HCT116 (cell line): ENCODE measurements around the gene SNED1. TPM values are rescaled to one million over a fixed set of nuclear protein-coding genes. Genes with fewer than 3 reads are reported as not detected.

Experiments used
- ATAC-seq: fragments of 200-7000 bp; cut with Tn5 transposase; 2 replicates; pipeline ENCODE4 v1.9.1; 2020; ENCODE audit warnings: mild to moderate bottlenecking, moderate library complexity
- BruUV-seq: library from RNA; stranded (reverse); fragments of 400-500 nt; replicated peaks from 2 replicates; lab custom pipeline; 2021; lab: Mats Ljungman, UMichigan
- CTCF ChIA-PET: fragments of 300-600 bp; sonication (Branson Sonifier 250); formaldehyde crosslinking; loops from one replicate; lab custom pipeline; 2021; ENCODE audit warnings: antibody characterized with exemption; lab: Charles Lee
- POLR2A ChIA-PET: fragments of 300-600, 350-600 bp; sonication (Branson Sonifier 250); formaldehyde crosslinking; loops from one replicate; lab custom pipeline; 2021; ENCODE audit warnings: antibody characterized with exemption; lab: Charles Lee
- RAD21 ChIA-PET, 2 experiments: fragments of 300-600 bp; sonication (Branson Sonifier 250); formaldehyde crosslinking; loops; one replicate each; lab custom pipeline; 2023; ENCODE audit warnings: low total read pairs in 2 of 2; ENCODE audit not compliant: uncharacterized antibody in 2 of 2, unreplicated experiment in 2 of 2, low non-redundant PET in 1 of 2; lab: Charles Lee
- DNase-seq: peaks from one replicate; pipeline ENCODE4 v3.0.0-alpha.2; 2010; ENCODE audit warnings: low read depth, low spot score
- H2AFZ ChIP-seq: fragments of 200-600 bp; shearing (Covaris generic), sonication (generic); 2 replicates; pipeline ENCODE4 v1.6.1; 2017; ENCODE audit warnings: low read depth, mixed run types, mixed read lengths, antibody characterized with exemption, low read length; ENCODE audit not compliant: poor library complexity, severe bottlenecking
- H3K27ac ChIP-seq: 2 replicates; pipeline ENCODE4 v1.5.1; 2012; ENCODE audit warnings: low read depth, low read length
- H3K27me3 ChIP-seq: fragments of 200-600 bp; sonication (generic); 2 replicates; pipeline ENCODE4 v1.6.1; 2016; ENCODE audit warnings: mixed run types, low read length, mixed read lengths; ENCODE audit not compliant: insufficient read depth
- H3K36me3 ChIP-seq, 2 experiments: fragments of 200-500 bp in 1 of 2; fragments of 200-600 bp in 1 of 2; sonication (Bioruptor generic) in 1 of 2; sonication (generic) in 1 of 2; 2 replicates each; pipeline versions ENCODE4 v1.5.1 to v1.6.1; 2014 to 2016; ENCODE audit warnings: low read length in 2 of 2, inconsistent platforms in 1 of 2, mixed read lengths in 1 of 2, mixed run types in 1 of 2; ENCODE audit not compliant: insufficient read depth in 2 of 2, control insufficient read depth in 1 of 2
- H3K4me1 ChIP-seq, 2 experiments: fragments of 200-600 bp in 1 of 2; sonication (generic) in 1 of 2; 2 replicates each; pipeline versions ENCODE4 v1.5.1 to v1.6.1; 2012 to 2017; ENCODE audit warnings: low read length in 2 of 2, inconsistent platforms in 1 of 2, mild to moderate bottlenecking in 1 of 2, mixed read lengths in 1 of 2, mixed run types in 1 of 2, moderate library complexity in 1 of 2; ENCODE audit not compliant: insufficient read depth in 2 of 2, control insufficient read depth in 1 of 2
- H3K4me2 ChIP-seq: fragments of 200-600 bp; sonication (generic); 2 replicates; pipeline ENCODE4 v1.6.1; 2017; ENCODE audit warnings: mixed run types, low read length, mixed read lengths
- H3K4me3 ChIP-seq, 2 experiments: fragments of 200-600 bp in 1 of 2; sonication (generic) in 1 of 2; replicated peaks in 1 of 2; 2 replicates each; pipeline ENCODE4 v1.5.1; 2011 to 2016; ENCODE audit warnings: low read length in 2 of 2, control low read depth in 1 of 2, low read depth in 1 of 2, mild to moderate bottlenecking in 1 of 2, mixed read lengths in 1 of 2, mixed run types in 1 of 2
- H3K79me2 ChIP-seq: fragments of 200-600 bp; sonication (generic); 2 replicates; pipeline ENCODE4 v1.6.1; 2017; ENCODE audit warnings: mild to moderate bottlenecking, mixed run types, low read length, moderate library complexity, mixed read lengths; ENCODE audit not compliant: insufficient read depth
- H3K9ac ChIP-seq: fragments of 200-600 bp; sonication (generic); 2 replicates; pipeline ENCODE4 v1.6.1; 2016; ENCODE audit warnings: low read length, mixed read lengths
- H3K9me2 ChIP-seq: fragments of 200-600 bp; sonication (generic), shearing (Covaris generic); 2 replicates; pipeline ENCODE4 v1.6.1; 2017; ENCODE audit warnings: mixed run types, mild to moderate bottlenecking, moderate library complexity; ENCODE audit not compliant: insufficient read depth
- H3K9me3 ChIP-seq, 2 experiments: fragments of 200-500 bp in 1 of 2; fragments of 200-600 bp in 1 of 2; sonication (Bioruptor generic) in 1 of 2; sonication (generic) in 1 of 2; 2 replicates each; pipeline ENCODE4 v1.6.1; 2014 to 2017; ENCODE audit warnings: low read length in 2 of 2, mixed read lengths in 2 of 2, inconsistent platforms in 1 of 2, low read depth in 1 of 2, mild to moderate bottlenecking in 1 of 2, mixed run types in 1 of 2, moderate library complexity in 1 of 2; ENCODE audit not compliant: control insufficient read depth in 1 of 2, insufficient read depth in 1 of 2
- H4K20me1 ChIP-seq: fragments of 200-600 bp; sonication (generic), shearing (Covaris generic); 2 replicates; pipeline ENCODE4 v1.6.1; 2017; ENCODE audit warnings: mixed run types, mild to moderate bottlenecking, moderate library complexity; ENCODE audit not compliant: insufficient read depth
- ATF3 ChIP-seq: IDR thresholded peaks from 2 replicates; pipeline ENCODE4 v1.6.1; 2012
- CBX3 ChIP-seq: IDR thresholded peaks from 2 replicates; pipeline ENCODE4 v1.6.1; 2012; ENCODE audit warnings: low read depth
- CEBPB ChIP-seq: IDR thresholded peaks from 2 replicates; pipeline ENCODE4 v1.6.1; 2012; ENCODE audit warnings: low read depth
- ELF1 ChIP-seq: IDR thresholded peaks from 2 replicates; pipeline ENCODE4 v1.6.1; 2012; ENCODE audit warnings: low read depth, borderline replicate concordance
- EZH2 ChIP-seq: fragments of 200-600 bp; sonication (generic); IDR thresholded peaks from 2 replicates; pipeline ENCODE4 v1.6.1; 2017; ENCODE audit warnings: antibody characterized with exemption, mixed run types
- JUND ChIP-seq: IDR thresholded peaks from 2 replicates; pipeline ENCODE4 v1.6.1; 2012
- POLR2A ChIP-seq: IDR thresholded peaks from 2 replicates; pipeline ENCODE4 v1.7.0; 2011; ENCODE audit warnings: borderline replicate concordance; ENCODE audit not compliant: insufficient read depth, insufficient read length; ENCODE audit errors: extremely low read depth
- RAD21 ChIP-seq: IDR thresholded peaks from 2 replicates; pipeline ENCODE4 v1.6.1; 2012; ENCODE audit warnings: low read depth, mild to moderate bottlenecking
- REST ChIP-seq: IDR thresholded peaks from 2 replicates; pipeline ENCODE4 v1.6.1; 2012; ENCODE audit warnings: low read depth
- SIN3A ChIP-seq: IDR thresholded peaks from 2 replicates; pipeline ENCODE4 v1.6.1; 2012; ENCODE audit warnings: low read depth
- SP1 ChIP-seq: IDR thresholded peaks from 2 replicates; pipeline ENCODE4 v1.6.1; 2012; ENCODE audit warnings: low read depth
- YY1 ChIP-seq: IDR thresholded peaks from 2 replicates; pipeline ENCODE4 v1.6.1; 2011; ENCODE audit warnings: low read length, low read depth, moderate library complexity, mild to moderate bottlenecking; ENCODE audit not compliant: insufficient replicate concordance; ENCODE audit errors: extremely low read depth
- ZBTB33 ChIP-seq: IDR thresholded peaks from 2 replicates; pipeline ENCODE4 v1.6.1; 2011; ENCODE audit warnings: mild to moderate bottlenecking, low read length, moderate library complexity; ENCODE audit not compliant: insufficient replicate concordance; ENCODE audit errors: extremely low read depth
- ZNF274 ChIP-seq: fragments of 200-500 bp; sonication (Bioruptor generic); IDR thresholded peaks from 2 replicates; pipeline ENCODE4 v1.6.1; 2014; ENCODE audit warnings: mild to moderate bottlenecking, low read depth, low read length, inconsistent platforms
- intact Hi-C: fragments of 100-400 bp; cut with micrococcal nuclease; formaldehyde crosslinking; loops from 2 replicates; pipeline ENCODE4 v1.10.0; 2022
- total RNA-seq: library from RNA; stranded (reverse); gene quantifications from one replicate; pipeline ENCODE4 v1.2.1, GENCODE V29; 2021; ENCODE audit not compliant: unreplicated experiment

The SNED1 gene
- total RNA-seq, 1 experiment from 2014 or later, result 9.6 TPM

GRCh38 chr2:241081643-241082340 is 83.4 kb downstream of the SNED1 start:
- no peak overlapping the region for H3K4me2 ChIP-seq
- no peak overlapping the region for H3K9ac ChIP-seq
- H3K79me2 ChIP-seq, result no peaks in the 10 kb centered on the region
- H3K27ac ChIP-seq, result no peak overlapping the region
- no peaks in the 10 kb centered on the region for H3K27me3 ChIP-seq
- ChIA-PET POLR2A (no interaction called here), RAD21 (no interaction called here), CTCF (no interaction called here)
- intact Hi-C loops, result no loop called here
- H3K4me3 ChIP-seq, result no peak overlapping the region
- ATAC-seq (no peak), DNase-seq (no peak)
- no peaks in the 10 kb centered on the region for H3K9me2 ChIP-seq
- H3K36me3 ChIP-seq, result peaks cover 0 to 6% of the 10 kb centered on the region in 2 experiments; a peak in 2 of 4 replicates
- TF ChIP-seq REST (no peak), CEBPB (no peak), ELF1 (no peak), POLR2A (no peak), RAD21 (no peak), YY1 (no peak), SIN3A (no peak), JUND (no peak), SP1 (no peak), CBX3 (no peak), ZBTB33 (no peak), EZH2 (no peak), ATF3 (no peak), ZNF274 (no peak)
- no TSS peak for BruUV-seq
- H2AFZ ChIP-seq, result no peak overlapping the region
- H3K9me3 ChIP-seq, result no peaks in the 10 kb centered on the region
- no peaks in the 10 kb centered on the region for H3K4me1 ChIP-seq
- no peaks in the 10 kb centered on the region for H4K20me1 ChIP-seq
